ENCODE results near the gene OPN1SW.

The OPN1SW gene

DNA sequence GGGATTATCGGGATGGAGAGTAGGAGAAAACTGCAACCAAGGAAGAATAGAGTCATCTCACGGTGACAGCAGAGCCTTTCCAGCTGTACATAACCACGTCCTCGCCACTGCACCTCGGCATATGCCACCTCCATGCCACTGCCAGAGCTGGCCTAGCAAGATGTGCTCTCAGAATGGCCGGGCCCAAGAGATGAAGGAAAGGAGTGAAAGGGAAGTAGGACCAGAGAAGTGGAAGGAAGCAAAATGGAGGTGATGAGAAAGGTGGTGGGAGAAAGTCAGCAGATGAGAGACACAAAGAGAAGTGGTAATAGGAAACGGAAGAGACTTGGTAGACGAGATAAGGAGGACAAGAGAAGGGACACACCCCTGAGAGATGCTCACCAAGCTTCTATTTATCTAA lies 44.4 kb downstream of the OPN1SW start:
- DNase-seq, result no peak

DNA sequence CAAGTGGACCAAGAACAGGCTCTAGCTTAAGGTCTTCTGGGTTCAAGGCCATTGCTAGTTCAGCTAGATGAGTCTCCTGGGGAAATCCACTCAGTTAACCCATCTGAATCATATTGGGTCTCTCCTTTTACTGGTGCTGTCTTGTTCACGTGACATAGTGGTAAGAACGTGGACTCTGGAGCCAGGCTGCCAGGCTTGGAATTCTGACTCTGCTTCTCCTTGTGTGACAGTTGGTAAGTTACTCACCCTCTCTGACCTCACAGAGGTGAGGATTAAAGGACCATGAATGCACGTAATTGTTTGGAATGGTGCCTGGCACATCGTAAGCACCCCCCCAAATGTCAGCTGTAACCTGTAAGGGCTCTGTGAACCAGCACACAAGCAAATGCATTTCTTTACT lies 46.1 kb downstream of the OPN1SW start:
- DNase-seq, result no peak

DNA sequence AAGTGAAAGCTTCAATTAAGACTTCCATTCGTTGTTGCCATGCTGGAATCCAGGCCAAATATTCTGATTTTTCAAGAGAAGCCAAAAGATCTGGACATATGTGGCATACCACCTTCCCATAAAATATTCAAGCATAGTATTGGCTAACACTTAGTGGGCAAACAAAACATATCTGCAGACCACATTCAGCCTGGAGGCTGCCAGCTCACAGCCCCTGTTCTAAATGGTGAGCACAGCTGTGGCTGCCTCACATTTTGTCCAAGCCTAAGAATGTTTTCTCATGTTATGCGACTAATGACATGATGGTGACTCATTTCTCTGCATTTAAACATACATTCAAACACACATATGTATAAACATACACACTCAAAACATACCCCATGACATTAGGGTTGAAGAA lies 47.0 kb downstream of the OPN1SW start:
- DNase-seq, result no peak

DNA sequence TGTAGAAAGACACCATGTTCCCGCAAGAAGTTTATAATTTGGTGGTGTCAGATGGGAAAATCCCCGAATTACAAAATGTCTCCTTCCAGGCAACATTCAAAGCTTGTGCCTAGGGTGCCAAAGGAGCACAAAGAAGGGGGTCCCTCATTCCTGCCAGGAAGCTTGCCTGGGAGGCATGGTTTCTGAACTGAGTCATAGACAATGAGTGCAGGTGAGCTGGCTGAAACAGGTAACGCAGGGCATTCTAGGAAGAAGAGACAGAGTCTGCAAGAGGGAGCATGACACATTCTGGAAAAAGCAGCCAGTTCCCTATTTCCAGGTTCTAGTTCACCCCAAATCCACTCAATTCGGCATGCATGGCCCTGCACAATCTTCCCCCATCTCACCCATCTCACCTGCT lies 48.4 kb downstream of the OPN1SW start:
- DNase-seq, result no peak

DNA sequence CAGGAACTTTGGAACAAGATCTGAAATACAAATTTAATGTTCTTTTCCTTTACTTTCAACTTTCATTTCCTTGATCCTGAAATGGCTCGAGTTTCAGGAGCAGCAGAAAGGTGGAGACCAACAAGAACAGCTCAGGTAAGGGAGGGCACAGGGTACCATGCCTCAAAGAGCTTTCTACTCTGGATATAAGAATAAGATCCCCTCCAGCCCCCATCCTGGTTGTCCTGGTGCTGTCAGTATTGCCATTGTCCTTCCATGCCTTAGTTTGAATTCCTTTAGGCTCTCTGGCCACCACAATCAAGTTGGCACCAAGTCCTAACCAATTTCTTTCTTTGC lies 48.9 kb downstream of the OPN1SW start:
- no peak for DNase-seq

DNA sequence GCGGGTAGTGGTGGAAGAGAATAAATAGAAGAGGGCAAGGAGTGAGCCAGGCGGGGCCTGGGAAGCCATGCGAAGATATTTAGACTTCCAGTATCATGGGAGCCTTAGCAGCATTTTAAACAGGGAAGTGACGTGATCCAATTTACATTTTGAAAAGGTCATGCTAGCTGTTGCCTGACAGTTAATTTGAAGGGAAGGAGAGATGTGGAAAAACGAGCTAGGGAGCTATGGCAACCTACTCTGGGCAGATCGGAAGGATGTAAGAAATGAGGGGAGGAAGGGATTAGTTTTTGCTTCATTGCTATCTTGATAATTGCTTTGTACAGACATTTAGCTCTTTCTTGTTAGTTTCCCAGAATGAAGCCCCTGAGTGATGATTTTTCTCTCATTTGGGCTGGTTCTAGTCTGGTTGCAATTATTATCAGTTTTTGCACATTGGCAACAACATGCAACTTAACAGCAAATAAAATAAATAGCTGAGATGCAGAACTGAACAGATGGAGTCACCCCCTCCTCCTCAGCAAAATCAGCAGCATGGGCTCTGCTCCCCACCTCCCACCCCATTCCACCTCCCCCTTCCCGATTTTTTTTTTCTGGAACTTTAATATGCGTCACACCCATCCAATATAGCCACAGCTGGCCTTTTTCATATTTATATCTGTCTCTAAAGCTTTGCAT lies 49.4 kb downstream of the OPN1SW start:
- DNase-seq, result no peak

DNA sequence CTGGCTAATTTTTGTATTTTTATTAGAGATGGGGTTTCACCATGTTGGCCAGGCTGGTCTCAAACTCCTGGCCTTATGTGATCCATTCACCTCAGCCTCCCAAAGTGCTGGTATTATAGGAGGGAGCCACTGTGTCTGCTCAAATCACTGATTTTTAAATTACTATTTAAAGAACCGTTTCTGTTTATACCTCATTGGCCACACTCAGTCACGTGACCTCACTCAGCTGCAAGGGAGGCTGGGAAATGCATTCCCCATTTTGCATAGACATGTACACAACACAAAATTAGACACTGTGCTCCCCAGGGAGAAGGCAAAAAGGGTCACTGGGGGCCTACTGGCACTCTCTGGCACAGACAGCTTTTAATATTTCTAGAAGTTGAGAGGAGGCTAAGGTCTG lies 50.1 kb downstream of the OPN1SW start:
- no peak for DNase-seq

DNA sequence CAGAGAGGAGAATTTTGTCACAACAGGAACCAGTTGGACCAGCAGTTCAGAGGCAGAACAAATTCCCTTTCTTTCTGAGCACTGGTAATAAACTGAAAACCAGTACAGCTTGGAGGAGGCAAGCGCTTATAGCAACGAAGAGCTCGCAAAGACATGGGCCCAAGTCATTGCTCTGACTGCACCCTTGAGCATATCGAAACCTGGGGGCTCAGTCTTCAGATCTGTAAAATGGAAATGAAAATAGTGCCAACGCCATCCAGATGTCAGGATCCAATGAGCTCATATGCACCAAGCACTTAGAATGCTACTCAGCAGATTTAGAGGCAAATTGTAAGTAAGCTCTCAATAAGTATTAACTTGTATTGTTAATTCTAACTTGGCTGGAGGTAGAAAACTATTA lies 50.9 kb downstream of the OPN1SW start:
- DNase-seq, result no peak
